ENCODE data around the gene TAF4B. TPM values are rescaled to one million over a fixed set of nuclear protein-coding genes. Genes with fewer than 3 reads are reported as not detected.
"Not testable (repeated sequence)": the region's sequence is repeated elsewhere in the genome, so short reads cannot be mapped to it uniquely, and the experiment has no call there.

The TAF4B gene
- total and polyA plus RNA-seq, 2 donors (not counting 1 experiment from before 2014, with no cell fraction given), result 10.5 to 16.1 TPM

DNA sequence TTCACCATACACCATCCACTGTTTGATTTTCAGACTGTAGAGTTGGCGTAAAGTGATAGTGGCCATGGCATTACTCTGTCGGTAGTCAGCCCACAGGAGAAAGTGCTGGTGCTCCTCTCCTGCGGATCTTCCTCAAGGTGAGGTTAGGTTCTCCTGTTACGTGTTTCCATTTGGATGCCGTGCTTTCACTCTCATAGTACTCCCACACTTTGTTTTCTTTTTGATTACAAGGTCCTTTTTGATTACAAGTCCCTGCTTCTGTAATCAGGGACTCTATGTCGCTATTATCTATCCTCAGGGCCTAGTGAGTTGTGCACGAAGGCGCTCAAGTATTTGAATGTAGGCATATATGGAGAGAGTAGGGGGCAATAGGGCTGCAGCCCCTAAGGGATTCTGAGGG lies 4.3 kb downstream of the TAF4B start:
- WGBS (ENCODE audit: insufficient coverage), result 100% methylated on average over 2 of the region's 8 CpGs
- Histone ChIP-seq H3K27me3 (replicated peaks in 1 of 4; ENCODE audit: control extremely low read depth in 1 of 4, control insufficient read depth in 3 of 4, insufficient read depth in 4 of 4, low read length in 3 of 4) (no peaks in the 10 kb centered on the region), H3K36me3 (replicated peaks in 1 of 2; ENCODE audit: control extremely low read depth in 1 of 2, control insufficient read depth in 1 of 2, extremely low read depth in 1 of 2, insufficient read depth in 2 of 2, low read length in 1 of 2) (no peaks in the 10 kb centered on the region), H3K9me3 (ENCODE audit: control extremely low read depth in 1 of 3, control insufficient read depth in 2 of 3, insufficient read depth in 1 of 3, low read length in 2 of 3) (peaks cover 0 to 2% (median 0%) of the 10 kb centered on the region in 3 donors), H3K9ac (ENCODE audit: low read length) (no peak overlapping the region), H3K27ac (ENCODE audit: low read length in 2 of 2) (no peak overlapping the region), H3K4me2 (replicated peaks; ENCODE audit: low read depth, low read length, poor library complexity, severe bottlenecking) (no peak overlapping the region), H3K4me3 (ENCODE audit: control extremely low read depth in 1 of 5, extremely low read depth in 1 of 5, insufficient read depth in 1 of 5, low read depth in 2 of 5, low read length in 4 of 5) (no peak overlapping the region), H4K20me1 (ENCODE audit: control insufficient read depth, insufficient read depth, low read length, poor library complexity, severe bottlenecking) (peaks cover 32% of the 10 kb centered on the region), H2AFZ (ENCODE audit: insufficient read depth, low read depth, low read length, poor library complexity, severe bottlenecking) (no peak overlapping the region), H3K79me2 (ENCODE audit: control insufficient read depth, insufficient read depth, low read length) (peaks cover 87% of the 10 kb centered on the region), H3K4me1 (ENCODE audit: control insufficient read depth in 2 of 2, insufficient read depth in 2 of 2, low read length in 2 of 2) (peaks cover 23 to 24% of the 10 kb centered on the region in 2 donors)
- intact Hi-C loops (cut with micrococcal nuclease), result no loop called here
- Mint-ChIP-seq H3K27me3 (no peaks in the 10 kb centered on the region), H3K4me3 (no peak overlapping the region), H3K9me3 (ENCODE audit: insufficient read depth) (no peaks in the 10 kb centered on the region), H3K4me1 (peaks cover 63% of the 10 kb centered on the region), H3K27ac (no peak overlapping the region)
- TF ChIP-seq EZH2 (IDR thresholded peaks at IDR 0.05; ENCODE audit: borderline replicate concordance, insufficient read depth, low read depth, low read length, poor library complexity, severe bottlenecking), result no peak
- ATAC-seq (ENCODE audit: low read depth) (no peak), DNase-seq (no peak)
- CTCF ChIA-PET, result no interaction called here
- POLR2A ChIA-PET, result no interaction called here

DNA sequence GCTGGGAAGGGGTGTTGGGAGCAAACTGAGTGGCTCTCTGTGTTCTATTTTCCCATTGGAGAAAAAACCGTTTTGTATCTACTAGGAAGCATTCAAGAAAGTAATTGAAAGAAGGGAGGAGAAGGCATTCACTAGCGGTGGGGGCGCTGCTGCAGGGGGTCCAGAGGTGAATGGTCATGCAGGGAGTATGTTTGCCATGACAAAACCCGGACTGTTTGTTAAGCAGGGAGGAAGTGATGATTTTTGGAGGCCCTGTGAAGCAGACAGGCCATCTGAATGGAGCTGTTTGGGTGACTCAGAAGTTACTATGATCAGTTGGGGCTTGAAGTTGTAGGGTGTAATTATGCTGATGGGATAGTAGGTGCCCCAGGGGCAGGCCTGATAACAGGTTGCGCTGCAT lies 7.0 kb downstream of the TAF4B start:
- no peaks in the 10 kb centered on the region for H3K27me3 ChIP-seq (replicated peaks in 1 of 4; ENCODE audit: control extremely low read depth in 1 of 4, control insufficient read depth in 3 of 4, insufficient read depth in 4 of 4, low read length in 3 of 4)
- H3K9me3 ChIP-seq (ENCODE audit: control extremely low read depth in 1 of 3, control insufficient read depth in 2 of 3, insufficient read depth in 1 of 3, low read length in 2 of 3), result peaks cover 0 to 2% (median 0%) of the 10 kb centered on the region in 3 donors
- DNase-seq (no peak), ATAC-seq (ENCODE audit: low read depth) (no peak)
- no peak for TF ChIP-seq EZH2 (IDR thresholded peaks at IDR 0.05; ENCODE audit: borderline replicate concordance, insufficient read depth, low read depth, low read length, poor library complexity, severe bottlenecking)
- TF ChIP-seq, protein P1, sequence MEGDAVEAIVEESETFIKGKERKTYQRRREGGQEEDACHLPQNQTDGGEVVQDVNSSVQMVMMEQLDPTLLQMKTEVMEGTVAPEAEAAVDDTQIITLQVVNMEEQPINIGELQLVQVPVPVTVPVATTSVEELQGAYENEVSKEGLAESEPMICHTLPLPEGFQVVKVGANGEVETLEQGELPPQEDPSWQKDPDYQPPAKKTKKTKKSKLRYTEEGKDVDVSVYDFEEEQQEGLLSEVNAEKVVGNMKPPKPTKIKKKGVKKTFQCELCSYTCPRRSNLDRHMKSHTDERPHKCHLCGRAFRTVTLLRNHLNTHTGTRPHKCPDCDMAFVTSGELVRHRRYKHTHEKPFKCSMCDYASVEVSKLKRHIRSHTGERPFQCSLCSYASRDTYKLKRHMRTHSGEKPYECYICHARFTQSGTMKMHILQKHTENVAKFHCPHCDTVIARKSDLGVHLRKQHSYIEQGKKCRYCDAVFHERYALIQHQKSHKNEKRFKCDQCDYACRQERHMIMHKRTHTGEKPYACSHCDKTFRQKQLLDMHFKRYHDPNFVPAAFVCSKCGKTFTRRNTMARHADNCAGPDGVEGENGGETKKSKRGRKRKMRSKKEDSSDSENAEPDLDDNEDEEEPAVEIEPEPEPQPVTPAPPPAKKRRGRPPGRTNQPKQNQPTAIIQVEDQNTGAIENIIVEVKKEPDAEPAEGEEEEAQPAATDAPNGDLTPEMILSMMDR (IDR thresholded peaks at IDR 0.05), result no peak
- H3K27me3 Mint-ChIP-seq, result no peaks in the 10 kb centered on the region
- intact Hi-C loops (cut with micrococcal nuclease), result no loop called here
- H3K4me1 ChIP-seq (ENCODE audit: control insufficient read depth in 2 of 2, insufficient read depth in 2 of 2, low read length in 2 of 2), result peaks cover 9 to 10% of the 10 kb centered on the region in 2 donors
- ChIA-PET CTCF (no interaction called here), POLR2A (no interaction called here)
- H3K4me3 ChIP-seq (ENCODE audit: control extremely low read depth in 1 of 5, extremely low read depth in 1 of 5, insufficient read depth in 1 of 5, low read depth in 2 of 5, low read length in 4 of 5), result no peak overlapping the region
- peaks cover 45% of the 10 kb centered on the region for H4K20me1 ChIP-seq (ENCODE audit: control insufficient read depth, insufficient read depth, low read length, poor library complexity, severe bottlenecking)
- no peaks in the 10 kb centered on the region for H3K9me3 Mint-ChIP-seq (ENCODE audit: insufficient read depth)
- 98% methylated on average over 4 of the region's 5 CpGs for WGBS (ENCODE audit: insufficient coverage)
- no peak overlapping the region for H3K27ac ChIP-seq (ENCODE audit: low read length in 2 of 2)
- no peaks in the 10 kb centered on the region for H3K36me3 ChIP-seq (replicated peaks in 1 of 2; ENCODE audit: control extremely low read depth in 1 of 2, control insufficient read depth in 1 of 2, extremely low read depth in 1 of 2, insufficient read depth in 2 of 2, low read length in 1 of 2)
- peaks cover 94% of the 10 kb centered on the region for H3K79me2 ChIP-seq (ENCODE audit: control insufficient read depth, insufficient read depth, low read length)
- H2AFZ ChIP-seq (ENCODE audit: insufficient read depth, low read depth, low read length, poor library complexity, severe bottlenecking), result no peak overlapping the region
- no peak overlapping the region for H3K9ac ChIP-seq (ENCODE audit: low read length)
- H3K27ac Mint-ChIP-seq, result no peak overlapping the region
- peaks cover 56% of the 10 kb centered on the region for H3K4me1 Mint-ChIP-seq
- H3K4me2 ChIP-seq (replicated peaks; ENCODE audit: low read depth, low read length, poor library complexity, severe bottlenecking), result no peak overlapping the region
- no peak overlapping the region for H3K4me3 Mint-ChIP-seq

DNA sequence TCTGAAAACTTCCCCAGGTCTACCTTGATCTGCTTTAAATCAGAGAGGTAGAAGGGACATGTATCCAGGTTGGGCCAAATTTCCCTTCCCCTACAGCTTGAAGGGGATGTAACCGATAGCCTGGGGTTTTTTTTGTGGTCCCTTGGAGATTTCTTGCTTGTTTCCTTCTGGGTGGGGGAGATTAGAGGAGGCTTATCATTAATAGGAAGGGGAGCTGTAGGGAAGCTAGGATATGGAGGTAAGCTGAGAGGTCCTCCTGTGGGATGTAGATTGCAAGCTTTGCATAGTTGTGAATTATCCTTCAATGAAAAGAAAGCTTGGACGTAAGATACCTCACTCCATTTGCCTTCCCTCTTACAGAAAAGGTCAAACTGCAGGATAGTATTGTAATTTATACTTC lies 11.1 kb downstream of the TAF4B start:
- ATAC-seq (ENCODE audit: low read depth); H3K9me3 Mint-ChIP-seq (ENCODE audit: insufficient read depth); H3K27me3 Mint-ChIP-seq; H3K9me3 ChIP-seq (ENCODE audit: control extremely low read depth in 1 of 3, control insufficient read depth in 2 of 3, insufficient read depth in 1 of 3, low read length in 2 of 3); H3K4me3 Mint-ChIP-seq; H3K4me2 ChIP-seq (replicated peaks; ENCODE audit: low read depth, low read length, poor library complexity, severe bottlenecking); H3K27me3 ChIP-seq (replicated peaks in 1 of 4; ENCODE audit: control extremely low read depth in 1 of 4, control insufficient read depth in 3 of 4, insufficient read depth in 4 of 4, low read length in 3 of 4); intact Hi-C loops (cut with micrococcal nuclease); H3K36me3 ChIP-seq (replicated peaks in 1 of 2; ENCODE audit: control extremely low read depth in 1 of 2, control insufficient read depth in 1 of 2, extremely low read depth in 1 of 2, insufficient read depth in 2 of 2, low read length in 1 of 2); H3K9ac ChIP-seq (ENCODE audit: low read length); H3K4me3 ChIP-seq (ENCODE audit: control extremely low read depth in 1 of 5, extremely low read depth in 1 of 5, insufficient read depth in 1 of 5, low read depth in 2 of 5, low read length in 4 of 5); H3K27ac Mint-ChIP-seq; DNase-seq; H2AFZ ChIP-seq (ENCODE audit: insufficient read depth, low read depth, low read length, poor library complexity, severe bottlenecking); H3K27ac ChIP-seq (ENCODE audit: low read length in 2 of 2); H3K4me1 ChIP-seq (ENCODE audit: control insufficient read depth in 2 of 2, insufficient read depth in 2 of 2, low read length in 2 of 2): not testable (repeated sequence)
- H4K20me1 ChIP-seq (ENCODE audit: control insufficient read depth, insufficient read depth, low read length, poor library complexity, severe bottlenecking), result peaks cover 36% of the 10 kb centered on the region
- H3K79me2 ChIP-seq (ENCODE audit: control insufficient read depth, insufficient read depth, low read length), result peaks cover 57% of the 10 kb centered on the region
- POLR2A ChIA-PET, result interaction anchor here (0.6 kb wide), 1 partner anchor 72 kb away, joined by 5 read pairs; no protein-coding TSS in a partner anchor
- CTCF ChIA-PET, result interaction anchor here (0.7 kb wide), 1 partner anchor 13 kb away, joined by 3 read pairs; no protein-coding TSS in a partner anchor
- WGBS (ENCODE audit: insufficient coverage), result no CpG with 5 or more reads among the region's 2 CpGs
- H3K4me1 Mint-ChIP-seq, result peaks cover 46% of the 10 kb centered on the region
